ENCODE measurements around the gene GABRB3.

The GABRB3 gene

GRCh38 chr15:26691249-26691648 is 81.6 kb downstream of the GABRB3 start:
- no peaks in the 10 kb centered on the region for H3K36me3 ChIP-seq (ENCODE audit: control insufficient read depth in 2 of 2, insufficient read depth in 1 of 2, low read length in 2 of 2)
- no peaks in the 10 kb centered on the region for H3K4me1 ChIP-seq (ENCODE audit: control insufficient read depth, insufficient read depth, low read length)
- no peak overlapping the region for H3K4me3 ChIP-seq (ENCODE audit: low read depth, low read length)
- ChIA-PET CTCF (no interaction called here), POLR2A (no interaction called here)
- H3K27ac ChIP-seq (ENCODE audit: extremely low read depth, low read depth, low read length) = no peak overlapping the region
- TF ChIP-seq ZNF274 (IDR thresholded peaks at IDR 0.05; ENCODE audit: low read length) (no peak), ZNF274 (tag by site-specific recombination; IDR thresholded peaks at IDR 0.05; ENCODE audit: borderline replicate concordance) (no peak), ZNF133 (tag by site-specific recombination; IDR thresholded peaks at IDR 0.05) (no peak), MYNN (tag by site-specific recombination; IDR thresholded peaks at IDR 0.05; ENCODE audit: borderline replicate concordance) (no peak), ZSCAN4 (tag by site-specific recombination; IDR thresholded peaks at IDR 0.05) (no peak), ZNF37A (tag by site-specific recombination; IDR thresholded peaks at IDR 0.05) (no peak), ZNF677 (tag by site-specific recombination; IDR thresholded peaks at IDR 0.05) (no peak), ZNF292 (tag by site-specific recombination; IDR thresholded peaks at IDR 0.05; ENCODE audit: borderline replicate concordance, low read depth) (no peak), ZSCAN23 (tag by site-specific recombination; IDR thresholded peaks at IDR 0.05) (no peak), ZBTB1 (tag by site-specific recombination; IDR thresholded peaks at IDR 0.05) (no peak), ZNF155 (tag by site-specific recombination; IDR thresholded peaks at IDR 0.05) (no peak), ZNF248 (tag by site-specific recombination; IDR thresholded peaks at IDR 0.05) (no peak), ZIC2 (tag by site-specific recombination; IDR thresholded peaks at IDR 0.05) (no peak), ZNF747 (tag by site-specific recombination; IDR thresholded peaks at IDR 0.05) (no peak), ZBTB8A (tag by site-specific recombination; IDR thresholded peaks at IDR 0.05) (no peak), ZNF341 (tag by site-specific recombination; IDR thresholded peaks at IDR 0.05; ENCODE audit: low read depth) (no peak), ZNF555 (tag by site-specific recombination; conservative IDR thresholded peaks at IDR 0.05) (no peak), ZNF768 (tag by site-specific recombination; IDR thresholded peaks at IDR 0.05) (no peak)
- no peaks in the 10 kb centered on the region for H3K9me3 ChIP-seq (ENCODE audit: control insufficient read depth, insufficient read depth, low read depth, low read length)

GRCh38 chr15:26690778-26691177 is 82.1 kb downstream of the GABRB3 start:
- no peak overlapping the region for H3K4me3 ChIP-seq (ENCODE audit: low read depth, low read length)
- no peaks in the 10 kb centered on the region for H3K36me3 ChIP-seq (ENCODE audit: control insufficient read depth in 2 of 2, insufficient read depth in 1 of 2, low read length in 2 of 2)
- H3K27ac ChIP-seq (ENCODE audit: extremely low read depth, low read depth, low read length) = no peak overlapping the region
- TF ChIP-seq ZNF148 (tag by site-specific recombination; IDR thresholded peaks at IDR 0.05; ENCODE audit: borderline replicate concordance) = no peak
- TF ChIP-seq KLF8 (tag by site-specific recombination; IDR thresholded peaks at IDR 0.05) = no peak
- TF ChIP-seq ZNF292 (tag by site-specific recombination; IDR thresholded peaks at IDR 0.05; ENCODE audit: borderline replicate concordance, low read depth) = no peak
- TF ChIP-seq ZNF791 (tag by site-specific recombination; IDR thresholded peaks at IDR 0.05) = no peak
- no peak for TF ChIP-seq ZNF48 (tag by site-specific recombination; IDR thresholded peaks at IDR 0.05)
- TF ChIP-seq WT1 (tag by site-specific recombination; IDR thresholded peaks at IDR 0.05) = no peak
- no peak for TF ChIP-seq OVOL3 (tag by site-specific recombination; IDR thresholded peaks at IDR 0.05)
- TF ChIP-seq KLF17 (tag by site-specific recombination; IDR thresholded peaks at IDR 0.05) = no peak
- TF ChIP-seq ZBTB44 (tag by site-specific recombination; IDR thresholded peaks at IDR 0.05) = no peak
- no peaks in the 10 kb centered on the region for H3K4me1 ChIP-seq (ENCODE audit: control insufficient read depth, insufficient read depth, low read length)
- no peaks in the 10 kb centered on the region for H3K9me3 ChIP-seq (ENCODE audit: control insufficient read depth, insufficient read depth, low read depth, low read length)
- ChIA-PET POLR2A (no interaction called here), CTCF (no interaction called here)

All from HEK293 (cell line).